Astrocyte of the spinal cord (primary cell): ENCODE results near the gene MRPS2.

Experiments
- DNase-seq: peaks from one replicate; pipeline ENCODE4 v3.0.0; 2011; ENCODE audit warnings: low read depth, low spot score
- H3K4me3 ChIP-seq: 2 replicates; pipeline ENCODE4 v1.5.1; 2011; ENCODE audit warnings: low read depth, mild to moderate bottlenecking, low read length, moderate library complexity
- CTCF ChIP-seq: IDR thresholded peaks from 2 replicates; pipeline ENCODE4 v1.5.1; 2012; ENCODE audit warnings: low read depth, mild to moderate bottlenecking, low read length, inconsistent platforms
- in situ Hi-C: cut with HindIII; loops from 2 replicates; pipeline ENCODE4 v1.10.0; 2017; ENCODE audit warnings: low sequenced_read_pairs

The MRPS2 gene

DNA sequence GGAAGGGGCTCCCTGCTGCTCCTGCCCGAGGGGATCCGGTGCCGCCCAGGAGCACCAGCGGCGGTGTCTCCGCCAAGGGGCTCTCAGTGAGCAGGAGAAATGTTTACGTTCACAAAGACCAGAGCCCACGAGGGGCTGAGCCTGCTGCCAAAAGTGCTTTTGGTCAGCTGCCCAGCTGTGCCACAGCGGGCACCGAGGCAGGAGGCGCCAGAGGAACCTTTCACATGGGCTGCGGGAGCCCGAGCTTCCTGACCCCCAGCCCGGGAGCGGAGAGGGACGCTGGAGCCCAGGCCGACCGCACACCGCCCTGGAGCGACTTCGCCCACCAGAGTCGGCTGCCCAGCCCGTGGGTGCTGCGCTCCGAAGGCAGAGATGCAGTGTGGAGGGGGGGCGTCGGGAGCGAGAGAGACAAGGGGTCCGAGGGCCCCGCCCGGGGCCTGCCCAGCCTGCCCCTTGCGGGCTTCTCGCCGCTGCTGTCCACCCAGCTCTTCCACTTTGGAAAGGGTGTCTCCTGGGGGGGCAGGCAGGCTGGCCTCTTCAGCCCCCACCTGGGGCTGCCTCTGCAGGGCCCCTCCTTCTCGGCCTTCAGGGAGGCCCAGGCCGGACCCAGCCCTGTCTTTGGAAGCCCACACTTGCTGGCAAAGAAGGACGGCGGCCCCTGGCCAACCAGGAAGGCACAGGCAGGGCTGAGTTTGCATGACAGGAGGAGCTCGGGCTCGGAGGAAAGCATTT lies 13.0 kb upstream of the MRPS2 start:
- DNase-seq = no peak
- no peak for TF ChIP-seq CTCF
- H3K4me3 ChIP-seq = no peak overlapping the region
- in situ Hi-C loops = no loop called here

- no peak for TF ChIP-seq CTCF
- no peak overlapping the region for H3K4me3 ChIP-seq
- in situ Hi-C loops = no loop called here
- no peak for DNase-seq
Observed at GRCh38 chr9:135488013-135488330, 12.5 kb upstream of the MRPS2 start.

GRCh38 chr9:135488527-135488926 lies 12.0 kb upstream of the MRPS2 start:
- DNase-seq = no peak
- in situ Hi-C loops = no loop called here
- no peak for TF ChIP-seq CTCF
- H3K4me3 ChIP-seq = no peak overlapping the region

DNA sequence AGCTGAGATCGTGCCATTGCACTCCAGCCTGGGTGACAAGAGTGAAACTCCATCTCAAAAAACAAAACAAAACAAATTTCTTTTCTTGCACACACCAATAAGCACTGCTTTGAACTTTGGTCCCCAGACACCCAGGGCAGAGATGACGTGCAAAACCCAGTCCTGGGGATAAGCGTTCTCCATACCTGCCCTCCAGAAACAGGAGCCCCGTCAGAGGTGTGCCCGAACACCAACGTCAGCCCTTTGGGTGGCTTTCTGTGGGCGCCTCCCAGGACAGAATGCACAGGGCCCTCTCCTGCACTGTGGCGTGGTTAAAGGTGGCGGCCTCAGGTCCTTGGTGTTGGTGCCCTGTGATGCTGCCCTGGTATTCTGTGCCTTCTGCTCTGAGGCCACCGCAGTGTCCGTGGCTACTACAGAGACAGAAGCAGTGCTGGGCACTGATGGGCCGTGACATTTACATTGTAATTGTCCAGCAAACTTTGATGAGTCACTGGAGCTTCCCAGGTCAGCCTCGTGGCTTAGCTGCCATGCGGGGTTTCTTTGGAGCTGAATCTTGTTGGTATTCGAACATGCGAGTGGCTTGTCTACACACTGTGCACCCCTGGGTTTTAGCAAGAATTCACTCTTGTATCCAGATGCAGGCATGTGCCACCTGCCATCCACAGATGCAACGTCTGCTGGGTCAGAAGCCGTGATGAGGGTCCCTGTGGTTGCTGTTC lies 11.1 kb upstream of the MRPS2 start:
- in situ Hi-C loops = no loop called here
- DNase-seq = no peak
- TF ChIP-seq CTCF = no peak

DNA sequence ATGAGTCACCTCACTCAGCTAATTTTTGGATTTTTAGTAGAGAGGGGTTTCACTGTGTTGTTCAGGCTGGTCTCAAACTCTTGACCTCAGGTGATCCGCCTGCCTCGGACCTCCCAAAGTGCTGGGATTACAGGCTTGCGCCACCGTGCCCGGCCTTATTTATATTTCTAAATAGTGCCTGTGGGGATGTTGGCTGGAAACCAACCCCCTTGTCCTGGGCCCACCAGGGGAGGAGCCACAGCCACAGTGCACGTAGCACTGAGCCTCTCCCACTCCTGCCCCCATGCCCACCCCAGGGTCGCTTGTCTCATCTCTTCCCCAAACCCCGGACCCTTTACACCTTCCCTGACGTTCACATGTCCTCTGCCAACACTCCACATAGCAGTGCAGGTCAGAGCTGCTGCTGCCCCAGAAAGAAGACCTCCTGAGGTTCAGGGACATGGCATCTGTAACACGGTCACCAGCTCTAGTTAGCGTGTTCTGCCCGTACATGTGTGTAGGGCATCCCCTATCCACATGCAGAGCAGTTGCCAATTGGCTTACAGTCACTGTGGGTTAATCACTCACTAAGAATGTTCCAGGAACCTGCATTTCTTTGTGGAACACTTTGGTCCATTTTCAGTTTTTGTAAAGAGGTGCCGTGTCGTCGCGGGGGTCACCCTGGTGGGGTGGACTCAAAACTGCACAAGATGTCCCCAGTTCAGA lies 10.2 kb upstream of the MRPS2 start:
- TF ChIP-seq CTCF = no peak
- DNase-seq = no peak
- in situ Hi-C loops = no loop called here
- no peak overlapping the region for H3K4me3 ChIP-seq

More for the DNA sequence above, 11.1 kb upstream of the MRPS2 start:
- H3K4me3 ChIP-seq = no peak overlapping the region

- H3K4me3 ChIP-seq = no peak overlapping the region
- no peak for TF ChIP-seq CTCF
- DNase-seq = no peak
- in situ Hi-C loops = no loop called here
Observed at GRCh38 chr9:135490980-135491464, 9.5 kb upstream of the MRPS2 start.
